WTC11 (cell line): ENCODE data around the gene SMR3B. TPM values are rescaled to one million over a fixed set of nuclear protein-coding genes. Genes with fewer than 3 reads are reported as not detected.

ENCODE experiments used
- ATAC-seq: fragments of 200-7000 bp; cut with Tn5 transposase; 2 replicates; pipeline ENCODE4 v1.10.0; 2021; ENCODE audit warnings: mild to moderate bottlenecking, moderate library complexity
- CTCF ChIA-PET: fragments of 300-600 bp; sonication (Branson Sonifier 250); formaldehyde crosslinking; loops from one replicate; lab custom pipeline; 2021; ENCODE audit warnings: antibody characterized with exemption; lab: Charles Lee
- POLR2A ChIA-PET: fragments of 350-600 bp; sonication (Branson Sonifier 250); formaldehyde crosslinking; loops from one replicate; lab custom pipeline; 2021; ENCODE audit warnings: antibody characterized with exemption; lab: Charles Lee
- DNase-seq: peaks from one replicate; pipeline ENCODE4 v3.0.0; 2021; ENCODE audit warnings: low spot score
- H3K27ac Mint-ChIP-seq: 2 replicates; pipeline ENCODE4 v1.8.0; 2021; ENCODE audit warnings: mixed read lengths
- H3K27me3 Mint-ChIP-seq: 2 replicates; pipeline ENCODE4 v1.8.0; 2021; ENCODE audit warnings: low read depth, mild to moderate bottlenecking, moderate library complexity, mixed read lengths
- H3K36me3 Mint-ChIP-seq: 2 replicates; pipeline ENCODE4 v1.8.0; 2021; ENCODE audit warnings: mixed read lengths
- H3K4me1 Mint-ChIP-seq: 2 replicates; pipeline ENCODE4 v1.8.0; 2022; ENCODE audit warnings: mixed read lengths
- H3K4me3 Mint-ChIP-seq: 2 replicates; pipeline ENCODE4 v1.8.0; 2021; ENCODE audit warnings: mild to moderate bottlenecking, moderate library complexity, mixed read lengths
- H3K9me3 Mint-ChIP-seq: 2 replicates; pipeline ENCODE4 v1.8.0; 2021; ENCODE audit warnings: mixed read lengths
- ATF1 ChIP-seq: sonication (generic); formaldehyde crosslinking; IDR thresholded peaks from 2 replicates; pipeline ENCODE4 v1.8.1; 2023; ENCODE audit warnings: mild to moderate bottlenecking, moderate library complexity, missing genetic modification reagents
- CTCF ChIP-seq: fragments of 200-600 bp; IDR thresholded peaks from 2 replicates; pipeline ENCODE4 v1.8.0; 2022; ENCODE audit warnings: antibody characterized with exemption
- EMX1 ChIP-seq: fragments of 250-450 bp; sonication (Bioruptor Pico); IDR thresholded peaks from 2 replicates; pipeline ENCODE4 v1.8.0; 2021; ENCODE audit warnings: mild to moderate bottlenecking
- FOXP1 ChIP-seq: sonication (generic); formaldehyde crosslinking; IDR thresholded peaks from 2 replicates; pipeline ENCODE4 v1.8.0; 2022; ENCODE audit warnings: missing genetic modification reagents, mild to moderate bottlenecking, moderate library complexity, borderline replicate concordance
- GRHL2 ChIP-seq: fragments of 250-450 bp; sonication (Bioruptor Pico); IDR thresholded peaks from 2 replicates; pipeline ENCODE4 v1.8.0; 2022; ENCODE audit warnings: mild to moderate bottlenecking, moderate library complexity; ENCODE audit not compliant: insufficient replicate concordance, severe bottlenecking
- JAZF1 ChIP-seq: fragments of 250-450 bp; sonication (Bioruptor Pico); IDR thresholded peaks from 2 replicates; pipeline ENCODE4 v1.9.0; 2021; ENCODE audit warnings: moderate library complexity, mild to moderate bottlenecking, inconsistent platforms
- MYBL2 ChIP-seq: sonication (generic); formaldehyde crosslinking; IDR thresholded peaks from 2 replicates; pipeline ENCODE4 v1.8.1; 2023; ENCODE audit warnings: mild to moderate bottlenecking, moderate library complexity, missing genetic modification reagents
- NR3C1 ChIP-seq: sonication (generic); formaldehyde crosslinking; conservative IDR thresholded peaks from 2 replicates; pipeline ENCODE4 v1.8.1; 2023; ENCODE audit warnings: low read depth, mild to moderate bottlenecking, missing genetic modification reagents
- OVOL2 ChIP-seq: fragments of 250-450 bp; sonication (Bioruptor Pico); IDR thresholded peaks from 2 replicates; pipeline ENCODE4 v1.9.0; 2021; ENCODE audit warnings: mild to moderate bottlenecking, borderline replicate concordance
- ZBTB43 ChIP-seq: sonication (generic); formaldehyde crosslinking; IDR thresholded peaks from 2 replicates; pipeline ENCODE4 v1.8.1; 2023; ENCODE audit warnings: mild to moderate bottlenecking, missing genetic modification reagents
- ZNF423 ChIP-seq: fragments of 250-450 bp; sonication (Bioruptor Pico); IDR thresholded peaks from 2 replicates; pipeline ENCODE4 v2.1.2; 2022; ENCODE audit warnings: mild to moderate bottlenecking, moderate library complexity
- ZNF512 ChIP-seq: sonication (generic); formaldehyde crosslinking; IDR thresholded peaks from 2 replicates; pipeline ENCODE4 v1.8.1; 2022; ENCODE audit warnings: missing genetic modification reagents, borderline replicate concordance
- total RNA-seq: library from RNA; stranded (reverse); gene quantifications from 3 replicates; pipeline ENCODE4 v1.2.3, GENCODE V29; 2021
- TF ChIP-seq, protein P1 (sequence below): sonication (generic); formaldehyde crosslinking; IDR thresholded peaks from 2 replicates; pipeline ENCODE4 v1.8.1; 2022; ENCODE audit warnings: low read depth, mild to moderate bottlenecking, moderate library complexity, missing genetic modification reagents, borderline replicate concordance

Gene SMR3B
- total RNA-seq, 1 experiment from 2014 or later: not detected

GRCh38 chr4:70337886-70338420 is 45.0 kb upstream of the SMR3B start:
- Mint-ChIP-seq H3K27me3 (no peaks in the 10 kb centered on the region), H3K9me3 (no peaks in the 10 kb centered on the region), H3K4me3 (no peak overlapping the region), H3K27ac (no peak overlapping the region), H3K36me3 (no peaks in the 10 kb centered on the region), H3K4me1 (peaks cover 2% of the 10 kb centered on the region; the same call in 1 of the 2 replicates)
- ChIA-PET POLR2A (no interaction called here), CTCF (no interaction called here)
- no peak for ATAC-seq
- no peak for DNase-seq
- TF ChIP-seq ZNF512 (no peak), MYBL2 (no peak), EMX1 (CRISPR knock-in tag) (no peak), ZNF423 (CRISPR knock-in tag) (no peak), NR3C1 (CRISPR knock-in tag) (no peak), JAZF1 (no peak), FOXP1 (CRISPR knock-in tag) (no peak)
- TF ChIP-seq, protein P1, sequence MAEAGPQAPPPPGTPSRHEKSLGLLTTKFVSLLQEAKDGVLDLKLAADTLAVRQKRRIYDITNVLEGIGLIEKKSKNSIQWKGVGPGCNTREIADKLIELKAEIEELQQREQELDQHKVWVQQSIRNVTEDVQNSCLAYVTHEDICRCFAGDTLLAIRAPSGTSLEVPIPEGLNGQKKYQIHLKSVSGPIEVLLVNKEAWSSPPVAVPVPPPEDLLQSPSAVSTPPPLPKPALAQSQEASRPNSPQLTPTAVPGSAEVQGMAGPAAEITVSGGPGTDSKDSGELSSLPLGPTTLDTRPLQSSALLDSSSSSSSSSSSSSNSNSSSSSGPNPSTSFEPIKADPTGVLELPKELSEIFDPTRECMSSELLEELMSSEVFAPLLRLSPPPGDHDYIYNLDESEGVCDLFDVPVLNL: no peak

- TF ChIP-seq, protein P1: no peak
- TF ChIP-seq ATF1 (CRISPR knock-in tag) (no peak), OVOL2 (CRISPR knock-in tag) (no peak), ZBTB43 (CRISPR knock-in tag) (no peak), GRHL2 (CRISPR knock-in tag) (no peak)
- ChIA-PET POLR2A (no interaction called here), CTCF (no interaction called here)
- H3K27ac Mint-ChIP-seq: no peak overlapping the region
- no peak for DNase-seq
- ATAC-seq: no peak
- peaks cover 4% of the 10 kb centered on the region for H3K4me1 Mint-ChIP-seq
- H3K4me3 Mint-ChIP-seq: no peak overlapping the region
- H3K36me3 Mint-ChIP-seq: no peaks in the 10 kb centered on the region
- no peaks in the 10 kb centered on the region; the same call in 1 of the 2 replicates for H3K9me3 Mint-ChIP-seq
- no peaks in the 10 kb centered on the region for H3K27me3 Mint-ChIP-seq
Measured at GRCh38 chr4:70356185-70356584, 26.7 kb upstream of the SMR3B start.

GRCh38 chr4:70359115-70359661 is 23.7 kb upstream of the SMR3B start:
- Mint-ChIP-seq H3K27me3 (no peaks in the 10 kb centered on the region), H3K4me3 (no peak overlapping the region), H3K9me3 (no peaks in the 10 kb centered on the region; the same call in 1 of the 2 replicates), H3K36me3 (no peaks in the 10 kb centered on the region), H3K27ac (no peak overlapping the region), H3K4me1 (peaks cover 8% of the 10 kb centered on the region)
- CTCF ChIA-PET: no interaction called here
- ATAC-seq (no peak), DNase-seq (no peak)
- POLR2A ChIA-PET: no interaction called here
- TF ChIP-seq CTCF: no peak
